ENCODE measurements around the gene GSTP1.
"Not testable (repeated sequence)": the region's sequence is repeated elsewhere in the genome, so short reads cannot be mapped to it uniquely, and the experiment has no call there.

Gene GSTP1

DNA sequence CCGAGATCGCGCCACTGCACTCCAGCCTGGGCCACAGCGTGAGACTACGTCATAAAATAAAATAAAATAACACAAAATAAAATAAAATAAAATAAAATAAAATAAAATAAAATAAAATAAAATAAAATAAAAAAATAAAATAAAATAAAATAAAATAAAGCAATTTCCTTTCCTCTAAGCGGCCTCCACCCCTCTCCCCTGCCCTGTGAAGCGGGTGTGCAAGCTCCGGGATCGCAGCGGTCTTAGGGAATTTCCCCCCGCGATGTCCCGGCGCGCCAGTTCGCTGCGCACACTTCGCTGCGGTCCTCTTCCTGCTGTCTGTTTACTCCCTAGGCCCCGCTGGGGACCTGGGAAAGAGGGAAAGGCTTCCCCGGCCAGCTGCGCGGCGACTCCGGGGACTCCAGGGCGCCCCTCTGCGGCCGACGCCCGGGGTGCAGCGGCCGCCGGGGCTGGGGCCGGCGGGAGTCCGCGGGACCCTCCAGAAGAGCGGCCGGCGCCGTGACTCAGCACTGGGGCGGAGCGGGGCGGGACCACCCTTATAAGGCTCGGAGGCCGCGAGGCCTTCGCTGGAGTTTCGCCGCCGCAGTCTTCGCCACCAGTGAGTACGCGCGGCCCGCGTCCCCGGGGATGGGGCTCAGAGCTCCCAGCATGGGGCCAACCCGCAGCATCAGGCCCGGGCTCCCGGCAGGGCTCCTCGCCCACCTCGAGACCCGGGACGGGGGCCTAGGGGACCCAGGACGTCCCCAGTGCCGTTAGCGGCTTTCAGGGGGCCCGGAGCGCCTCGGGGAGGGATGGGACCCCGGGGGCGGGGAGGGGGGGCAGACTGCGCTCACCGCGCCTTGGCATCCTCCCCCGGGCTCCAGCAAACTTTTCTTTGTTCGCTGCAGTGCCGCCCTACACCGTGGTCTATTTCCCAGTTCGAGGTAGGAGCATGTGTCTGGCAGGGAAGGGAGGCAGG, at the start of gene GSTP1:
GSTP1 (plus strand) TSS at position 566 of the 958 bp plus-strand sequence; CDS start at position 598, 32 bp downstream.
- DNase-seq: peak; percentile 85

DNA sequence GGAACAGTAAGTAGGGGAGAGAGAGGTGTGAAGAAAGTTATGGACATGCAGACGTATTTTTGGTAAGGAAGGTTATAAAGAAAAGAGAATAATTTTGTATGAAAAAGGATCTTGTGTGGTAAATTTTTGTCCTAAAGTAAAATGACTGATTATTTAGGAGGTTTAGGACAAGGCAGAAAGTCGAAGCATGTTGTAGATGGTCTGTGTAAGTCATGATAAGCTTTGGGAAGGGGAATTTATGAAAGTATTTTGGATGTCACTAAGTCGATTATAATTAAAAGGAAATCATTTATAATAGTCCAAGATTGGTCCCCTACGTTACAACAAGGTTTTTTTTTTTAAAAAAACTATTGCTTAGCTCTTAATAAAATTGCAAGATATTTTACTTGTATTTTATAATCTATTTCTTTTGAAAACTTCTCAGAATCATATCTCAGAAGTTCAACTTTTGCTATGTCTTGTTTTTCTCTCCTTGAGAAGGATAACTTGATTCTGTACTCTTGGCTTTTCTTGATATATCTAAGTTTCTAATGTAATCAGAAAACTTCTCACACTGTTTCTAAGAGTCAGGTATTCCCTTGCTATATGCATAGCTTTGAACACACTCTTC, 49.4 kb upstream of the GSTP1 start:
- DNase-seq: no peak

DNA sequence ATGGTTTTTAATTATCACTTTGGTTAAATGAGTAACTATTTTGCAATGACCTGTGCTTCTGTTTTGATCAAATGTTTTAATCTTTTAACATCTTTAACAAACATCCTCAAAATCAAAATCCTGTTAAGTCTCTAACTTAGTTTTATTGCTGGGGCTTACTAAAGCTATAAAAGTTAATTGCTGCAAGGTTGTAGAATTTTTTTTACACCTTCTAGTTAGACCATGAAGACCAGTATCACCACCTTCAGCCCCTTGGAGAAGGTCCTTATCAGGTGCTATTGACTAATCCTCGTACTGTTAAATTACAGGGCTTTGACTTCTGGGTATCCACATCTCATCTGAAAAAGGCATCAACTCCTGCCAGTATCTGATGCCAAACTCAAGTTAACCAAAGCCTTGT, 48.1 kb upstream of the GSTP1 start:
- DNase-seq: no peak

GRCh38 chr11:67538306-67538705, 45.3 kb upstream of the GSTP1 start:
- DNase-seq: no peak

GRCh38 chr11:67538823-67539505, 44.6 kb upstream of the GSTP1 start:
- no peak for DNase-seq

GRCh38 chr11:67539550-67539949, 44.1 kb upstream of the GSTP1 start:
- DNase-seq: no peak

- no peak for DNase-seq
These were observed 42.4 kb upstream of the GSTP1 start for GRCh38 chr11:67541198-67541597.

GRCh38 chr11:67542169-67542568, 41.4 kb upstream of the GSTP1 start:
- DNase-seq: no peak

DNA sequence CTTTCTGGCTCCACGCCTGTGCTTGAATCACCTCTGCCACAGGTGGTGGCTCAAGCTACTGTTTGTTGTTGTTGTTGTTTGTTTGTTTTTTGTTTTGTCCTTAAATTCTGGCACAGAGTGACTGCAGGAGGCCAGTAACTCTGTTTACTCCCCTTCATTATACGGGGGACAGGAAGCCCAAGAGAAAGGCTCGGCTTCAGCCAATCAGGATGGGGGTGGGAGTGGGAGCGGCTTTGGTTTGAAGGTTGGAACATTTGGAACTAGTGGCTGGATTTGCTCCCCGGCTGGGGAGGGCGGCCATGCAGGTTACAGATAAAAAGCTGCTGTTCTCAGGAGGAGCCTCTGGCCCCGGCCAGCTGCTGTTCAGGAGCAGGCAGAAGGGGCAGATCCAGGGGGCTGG, 40.6 kb upstream of the GSTP1 start:
- DNase-seq: no peak

GRCh38 chr11:67543585-67543984, 40.0 kb upstream of the GSTP1 start:
- DNase-seq: no peak

DNA sequence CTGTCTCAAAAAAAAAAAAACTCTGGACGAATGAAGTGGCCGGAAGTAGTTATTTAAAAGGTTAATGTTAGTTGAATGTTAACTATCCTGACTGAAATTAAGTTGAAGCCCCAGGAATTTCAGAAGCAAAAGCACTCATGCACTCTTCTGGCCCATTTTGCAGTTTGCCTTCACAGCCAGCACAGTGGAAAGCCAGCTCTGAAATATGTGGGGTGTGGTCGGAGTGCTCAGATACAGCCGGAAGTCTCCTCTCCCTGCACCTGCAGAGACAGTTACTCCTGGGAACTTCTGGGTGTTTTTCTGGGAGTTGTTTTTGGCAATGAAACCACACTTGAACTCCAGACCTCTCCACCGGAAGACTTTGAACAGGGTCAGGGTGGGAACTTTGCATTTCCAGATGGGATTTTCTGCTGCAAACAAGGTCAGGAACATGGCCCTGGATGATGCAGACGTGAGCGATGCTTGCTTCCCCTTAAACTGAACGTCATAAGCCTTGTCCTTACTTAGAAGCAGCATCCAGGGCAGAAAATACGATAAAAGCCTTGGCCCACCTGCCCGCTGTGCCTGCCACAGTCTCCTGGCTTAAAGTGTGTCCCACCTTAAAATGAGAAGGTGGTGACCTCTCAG, 38.9 kb upstream of the GSTP1 start:
- DNase-seq: no peak

DNA sequence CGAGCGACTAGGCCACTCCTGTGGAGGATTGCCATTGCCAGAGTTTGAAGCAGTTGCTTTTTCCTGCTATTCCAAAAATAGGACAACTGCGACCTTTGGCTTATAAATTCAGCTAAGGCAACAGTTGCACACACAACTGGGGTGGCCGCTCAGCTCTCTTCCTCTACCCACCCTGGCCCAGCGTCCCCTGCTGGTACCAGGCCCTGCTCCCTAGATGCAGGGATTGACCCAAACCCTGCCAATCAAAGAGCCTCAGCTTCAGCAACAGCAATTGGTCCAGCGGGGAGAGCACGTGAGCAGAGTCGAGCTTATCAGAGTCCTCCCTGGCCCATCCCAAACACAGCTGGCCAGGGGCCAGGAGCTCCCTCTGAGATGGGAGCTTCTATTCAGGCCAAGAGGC, 38.3 kb upstream of the GSTP1 start:
- no peak for DNase-seq

DNA sequence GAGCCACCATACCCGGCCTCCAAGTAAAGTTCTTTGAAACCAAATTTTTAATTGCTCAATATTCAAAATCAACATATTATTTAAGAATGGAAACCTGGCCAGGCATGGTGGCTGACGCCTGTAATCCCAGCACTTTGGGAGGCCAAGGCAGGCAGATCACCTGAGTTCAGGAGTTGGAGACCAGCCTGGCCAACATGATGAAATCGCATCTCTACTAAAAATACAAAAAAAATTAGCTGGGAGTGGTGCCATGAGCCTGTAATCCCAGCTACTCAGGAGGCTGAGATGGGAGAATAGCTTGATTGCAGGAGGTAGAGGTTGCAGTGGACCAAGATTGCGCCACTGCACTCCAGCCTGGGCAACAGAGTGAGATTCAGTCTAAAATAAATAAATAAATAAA, 35.5 kb upstream of the GSTP1 start:
- DNase-seq: not testable (repeated sequence)

- no peak for DNase-seq
These were observed 35.0 kb upstream of the GSTP1 start for GRCh38 chr11:67548555-67549110.

- no peak for DNase-seq
These were observed 32.5 kb upstream of the GSTP1 start for GRCh38 chr11:67551127-67551526.

- not testable (repeated sequence) for DNase-seq
These were observed 31.9 kb upstream of the GSTP1 start for GRCh38 chr11:67551697-67552096.

DNA sequence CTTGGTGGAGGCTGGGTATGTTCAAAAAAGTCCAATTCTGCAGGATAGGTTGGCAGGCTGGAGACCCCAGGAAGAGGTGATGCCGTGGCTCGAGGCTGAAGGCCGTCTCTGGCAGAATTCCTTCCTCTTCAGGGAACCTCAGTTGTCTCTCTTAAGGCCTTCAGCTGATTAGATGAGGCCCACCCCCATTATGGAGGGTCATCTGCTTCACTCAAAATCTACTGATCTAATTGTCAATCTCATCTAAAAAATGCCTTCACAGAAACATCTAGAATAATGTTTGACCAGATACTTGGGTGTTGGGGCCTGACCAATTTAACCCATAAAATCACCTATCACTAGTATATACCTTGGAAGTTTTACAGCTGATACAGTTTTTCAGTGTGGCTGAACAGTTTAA, 27.4 kb upstream of the GSTP1 start:
- DNase-seq: no peak

- no peak for DNase-seq
These were observed 25.4 kb upstream of the GSTP1 start for GRCh38 chr11:67558084-67558772.

DNA sequence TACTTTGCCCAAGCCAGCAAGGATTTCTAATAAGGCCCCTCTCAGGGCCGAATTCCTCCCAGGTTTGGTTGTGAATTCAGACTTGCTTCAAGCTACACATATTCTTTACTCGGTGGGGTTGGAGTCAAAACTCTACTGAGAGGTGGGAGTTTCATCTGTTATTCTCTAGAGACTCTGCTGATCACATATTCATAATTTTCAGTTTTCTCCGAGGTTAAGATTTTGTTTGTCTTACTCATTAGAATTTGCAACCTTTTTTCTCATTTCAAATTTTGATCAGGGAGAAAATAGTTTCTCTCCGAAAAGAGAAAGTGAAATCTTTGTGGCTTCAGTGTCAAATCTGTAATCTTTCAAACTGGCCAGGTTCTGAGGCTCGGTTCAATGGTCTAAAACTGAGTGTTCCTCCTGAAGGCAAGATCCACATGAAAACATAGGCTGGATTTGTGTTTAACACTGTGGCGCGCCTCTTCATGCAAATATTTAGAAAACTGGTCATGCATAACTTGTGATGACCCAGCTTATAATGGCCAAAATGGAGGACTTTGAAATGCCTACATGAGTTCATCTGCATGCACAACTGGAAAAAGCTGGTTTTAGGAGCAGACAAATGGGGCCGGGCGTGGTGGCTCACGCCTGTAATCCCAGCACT, 21.5 kb upstream of the GSTP1 start:
- DNase-seq: no peak

- DNase-seq: no peak
These were observed 20.5 kb upstream of the GSTP1 start for GRCh38 chr11:67562963-67563704.

GRCh38 chr11:67563705-67564114, 19.9 kb upstream of the GSTP1 start:
- DNase-seq: not testable (repeated sequence)

Measured in CD4-positive, alpha-beta T cell treated with Interleukin-6 for 4 hours (primary cell).